Mesenchymal stem cell (in vitro differentiated cells and primary cell): ENCODE results near the gene CHMP4A.

ENCODE experiments used
- DNase-seq: peaks from one replicate; pipeline ENCODE4 v3.0.0-alpha.2; 2013
- H2AFZ ChIP-seq: one replicate; pipeline ENCODE4 v1.6.1; 2013; ENCODE audit warnings: low read depth, mild to moderate bottlenecking, control low read depth, inconsistent platforms, low read length, moderate library complexity
- H2AK5ac ChIP-seq: 2 replicates; pipeline ENCODE4 v1.6.1; 2013; ENCODE audit warnings: low read length, moderate library complexity, mild to moderate bottlenecking, inconsistent platforms; ENCODE audit not compliant: severe bottlenecking
- H2BK120ac ChIP-seq: one replicate; pipeline ENCODE4 v1.6.1; 2013; ENCODE audit warnings: low read depth, mild to moderate bottlenecking, inconsistent platforms, low read length, moderate library complexity
- H2BK12ac ChIP-seq, 2 experiments: one replicate each; pipeline ENCODE4 v1.6.1; 2013; ENCODE audit warnings: inconsistent platforms in 2 of 2, low read length in 2 of 2, mild to moderate bottlenecking in 2 of 2, moderate library complexity in 2 of 2, control low read depth in 1 of 2
- H2BK15ac ChIP-seq: one replicate; pipeline ENCODE4 v1.6.1; 2013; ENCODE audit warnings: mild to moderate bottlenecking, low read depth, inconsistent platforms; ENCODE audit not compliant: poor library complexity, severe bottlenecking
- H2BK5ac ChIP-seq: 2 replicates; pipeline ENCODE4 v1.6.1; 2013; ENCODE audit warnings: low read depth, mild to moderate bottlenecking, low read length, control low read depth, inconsistent platforms; ENCODE audit not compliant: poor library complexity, severe bottlenecking
- H3K14ac ChIP-seq, 2 experiments: one replicate each; pipeline ENCODE4 v1.6.1; 2013; ENCODE audit warnings: inconsistent platforms in 2 of 2, low read length in 2 of 2, control low read depth in 1 of 2, mild to moderate bottlenecking in 1 of 2, moderate library complexity in 1 of 2
- H3K18ac ChIP-seq, 2 experiments: one replicate each; pipeline ENCODE4 v1.6.1; 2013; ENCODE audit warnings: inconsistent platforms in 2 of 2, low read length in 2 of 2, control low read depth in 1 of 2, low read depth in 1 of 2, mild to moderate bottlenecking in 1 of 2
- H3K23ac ChIP-seq, 2 experiments: one replicate each; pipeline ENCODE4 v1.6.1; 2013; ENCODE audit warnings: inconsistent platforms in 2 of 2, low read length in 2 of 2, mild to moderate bottlenecking in 2 of 2, moderate library complexity in 2 of 2, control low read depth in 1 of 2
- H3K27ac ChIP-seq: 2 replicates; pipeline ENCODE4 v1.5.1; 2013; ENCODE audit warnings: mild to moderate bottlenecking, moderate library complexity, low read length, control low read depth, inconsistent platforms; ENCODE audit not compliant: poor library complexity, severe bottlenecking
- H3K27me3 ChIP-seq, 2 experiments: 2 replicates each; pipeline versions ENCODE4 v1.6.1 to v1.7.0; 2013; ENCODE audit warnings: low read length in 2 of 2, mild to moderate bottlenecking in 2 of 2, moderate library complexity in 2 of 2, control low read depth in 1 of 2, inconsistent platforms in 1 of 2; ENCODE audit not compliant: control insufficient read depth in 1 of 2, insufficient read depth in 1 of 2
- H3K36me3 ChIP-seq, 2 experiments: 2 replicates each; pipeline versions ENCODE4 v1.6.1 to v1.7.0; 2013; ENCODE audit warnings: low read length in 2 of 2, control low read depth in 1 of 2, inconsistent platforms in 1 of 2, low read depth in 1 of 2, mild to moderate bottlenecking in 1 of 2; ENCODE audit not compliant: insufficient read depth in 2 of 2, control insufficient read depth in 1 of 2
- H3K4ac ChIP-seq, 2 experiments: one replicate each; pipeline ENCODE4 v1.6.1; 2013; ENCODE audit warnings: inconsistent platforms in 2 of 2, low read length in 2 of 2, mild to moderate bottlenecking in 2 of 2, moderate library complexity in 2 of 2, control low read depth in 1 of 2, low read depth in 1 of 2
- H3K4me1 ChIP-seq: 2 replicates; pipeline ENCODE4 v1.6.1; 2013; ENCODE audit warnings: low read depth, low read length, control low read depth; ENCODE audit not compliant: control insufficient read depth, insufficient read depth
- H3K4me2 ChIP-seq: 2 replicates; pipeline ENCODE4 v1.6.1; 2013; ENCODE audit warnings: low read length, mild to moderate bottlenecking, inconsistent platforms; ENCODE audit not compliant: poor library complexity, severe bottlenecking
- H3K4me3 ChIP-seq, 2 experiments: 2 replicates each; pipeline versions ENCODE4 v1.5.1 to v1.7.0; 2013; ENCODE audit warnings: low read length in 2 of 2, mild to moderate bottlenecking in 2 of 2, control low read depth in 1 of 2, low read depth in 1 of 2; ENCODE audit not compliant: insufficient read depth in 1 of 2
- H3K79me1 ChIP-seq: replicated peaks from 2 replicates; pipeline ENCODE4 v1.6.1; 2013; ENCODE audit warnings: mild to moderate bottlenecking, control low read depth, low read length, inconsistent platforms; ENCODE audit not compliant: poor library complexity, severe bottlenecking
- H3K9ac ChIP-seq: 2 replicates; pipeline ENCODE4 v1.7.0; 2013; ENCODE audit warnings: mild to moderate bottlenecking, low read length, moderate library complexity
- H3K9me3 ChIP-seq: 2 replicates; pipeline ENCODE4 v1.7.0; 2013; ENCODE audit warnings: mild to moderate bottlenecking, low read length; ENCODE audit not compliant: control insufficient read depth
- H4K8ac ChIP-seq: one replicate; pipeline ENCODE4 v1.6.1; 2013; ENCODE audit warnings: inconsistent platforms, mild to moderate bottlenecking, low read length, moderate library complexity
- H4K91ac ChIP-seq: one replicate; pipeline ENCODE4 v1.6.1; 2013; ENCODE audit warnings: mild to moderate bottlenecking, low read length, inconsistent platforms
- WGBS: methylation state at CpG from one replicate; pipeline ENCODE4 v1.1.7; 2013; ENCODE audit warnings: mixed read lengths; 5-methylcytosine and 5-hydroxymethylcytosine counted together

The CHMP4A gene

DNA sequence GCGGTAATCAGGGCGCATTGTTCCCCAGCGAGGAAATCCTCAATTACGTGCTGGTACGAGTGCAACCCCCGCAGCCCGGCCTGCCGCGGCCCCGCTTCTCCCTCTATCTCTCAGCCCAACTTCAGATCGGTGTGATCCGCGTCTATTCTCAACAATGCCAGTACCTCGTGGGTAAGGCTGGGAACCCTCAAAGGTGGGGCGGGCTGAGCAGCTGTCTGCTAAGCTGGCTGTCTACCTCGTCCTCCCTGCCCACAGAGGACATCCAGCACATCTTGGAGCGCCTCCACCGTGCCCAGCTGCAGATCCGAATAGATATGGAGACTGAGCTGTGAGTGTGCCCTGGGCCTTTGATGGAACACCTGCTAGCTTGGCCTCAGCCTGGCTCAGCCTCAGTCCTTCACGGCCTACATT, 40.4 kb downstream of the CHMP4A start:
- H3K4ac ChIP-seq: peak overlapping the region in 1 of 2 experiments; percentile 61
- no peak for DNase-seq
- no peak overlapping the region for H3K9ac ChIP-seq
- H2AFZ ChIP-seq: peak overlapping the region; percentile 1
- no peak overlapping the region for H3K23ac ChIP-seq
- H4K91ac ChIP-seq: no peak overlapping the region
- H3K14ac ChIP-seq: peak overlapping the region in 1 of 2 experiments; percentile 10
- H2BK12ac ChIP-seq: peak overlapping the region in 1 of 2 experiments; percentile 49
- no peak overlapping the region for H3K4me2 ChIP-seq
- H3K18ac ChIP-seq: no peak overlapping the region
- no peaks in the 10 kb centered on the region for H3K27me3 ChIP-seq
- peaks cover 66 to 77% of the 10 kb centered on the region in 2 experiments for H3K36me3 ChIP-seq
- 87% methylated on average over 20 of the region's 20 CpGs for WGBS
- H2BK120ac ChIP-seq: no peak overlapping the region
- H3K4me3 ChIP-seq: no peak overlapping the region
- H2AK5ac ChIP-seq: no peak overlapping the region
- peaks cover 3% of the 10 kb centered on the region for H3K4me1 ChIP-seq
- no peak overlapping the region for H2BK5ac ChIP-seq
- no peaks in the 10 kb centered on the region for H3K9me3 ChIP-seq
- H3K79me1 ChIP-seq: peaks cover 12% of the 10 kb centered on the region
- H4K8ac ChIP-seq: no peak overlapping the region
- no peak overlapping the region for H3K27ac ChIP-seq
- no peak overlapping the region for H2BK15ac ChIP-seq

DNA sequence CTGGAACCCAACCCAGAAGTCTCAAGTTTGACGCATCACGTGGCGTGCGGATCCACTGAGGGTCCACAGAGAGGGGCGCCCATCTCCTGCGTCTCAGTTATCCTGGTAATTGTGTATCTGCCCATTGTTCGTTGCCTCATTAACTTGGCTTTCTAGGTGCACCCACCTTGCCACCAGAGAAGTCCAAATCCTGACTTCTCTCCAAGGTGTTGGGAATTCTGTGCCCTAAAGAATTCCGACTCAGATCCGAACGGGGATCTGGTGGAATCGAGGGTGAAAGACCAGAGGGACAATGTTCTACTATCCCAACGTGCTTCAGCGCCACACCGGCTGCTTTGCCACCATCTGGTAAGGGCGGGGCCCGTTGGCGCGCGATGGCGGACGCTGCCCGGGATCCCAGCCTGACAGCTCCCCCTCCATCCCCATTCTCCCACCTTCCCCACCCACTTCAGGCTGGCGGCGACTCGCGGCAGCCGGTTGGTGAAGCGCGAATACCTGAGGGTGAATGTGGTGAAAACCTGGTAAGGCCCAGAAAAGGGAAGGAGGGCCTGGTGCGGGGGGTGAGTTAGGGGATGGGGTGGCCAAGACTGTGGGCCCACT, 40.9 kb downstream of the CHMP4A start:
- Histone ChIP-seq H3K4me1 (peaks cover 3% of the 10 kb centered on the region), H2BK120ac (no peak overlapping the region), H3K79me1 (peaks cover 7% of the 10 kb centered on the region), H2AFZ (peak overlapping the region; percentile 1), H3K4me3 (peak overlapping the region in 1 of 2 experiments; percentile 7), H3K4ac (peak overlapping the region in 1 of 2 experiments; percentile 61), H2BK15ac (no peak overlapping the region), H3K4me2 (no peak overlapping the region), H3K27me3 (no peaks in the 10 kb centered on the region), H4K8ac (peak overlapping the region; percentile 81), H3K23ac (peak overlapping the region in 1 of 2 experiments; percentile 52), H3K9me3 (no peaks in the 10 kb centered on the region), H3K14ac (peak overlapping the region in 1 of 2 experiments; percentile 55), H2BK5ac (no peak overlapping the region), H2BK12ac (peak overlapping the region; percentile 21 to 86), H3K36me3 (peaks cover 65 to 77% of the 10 kb centered on the region in 2 experiments), H3K18ac (peak overlapping the region in 1 of 2 experiments; percentile 78), H4K91ac (peak overlapping the region; percentile 62), H3K27ac (no peak overlapping the region), H3K9ac (no peak overlapping the region), H2AK5ac (no peak overlapping the region)
- no peak for DNase-seq
- WGBS: 46% methylated on average over 25 of the region's 30 CpGs

DNA sequence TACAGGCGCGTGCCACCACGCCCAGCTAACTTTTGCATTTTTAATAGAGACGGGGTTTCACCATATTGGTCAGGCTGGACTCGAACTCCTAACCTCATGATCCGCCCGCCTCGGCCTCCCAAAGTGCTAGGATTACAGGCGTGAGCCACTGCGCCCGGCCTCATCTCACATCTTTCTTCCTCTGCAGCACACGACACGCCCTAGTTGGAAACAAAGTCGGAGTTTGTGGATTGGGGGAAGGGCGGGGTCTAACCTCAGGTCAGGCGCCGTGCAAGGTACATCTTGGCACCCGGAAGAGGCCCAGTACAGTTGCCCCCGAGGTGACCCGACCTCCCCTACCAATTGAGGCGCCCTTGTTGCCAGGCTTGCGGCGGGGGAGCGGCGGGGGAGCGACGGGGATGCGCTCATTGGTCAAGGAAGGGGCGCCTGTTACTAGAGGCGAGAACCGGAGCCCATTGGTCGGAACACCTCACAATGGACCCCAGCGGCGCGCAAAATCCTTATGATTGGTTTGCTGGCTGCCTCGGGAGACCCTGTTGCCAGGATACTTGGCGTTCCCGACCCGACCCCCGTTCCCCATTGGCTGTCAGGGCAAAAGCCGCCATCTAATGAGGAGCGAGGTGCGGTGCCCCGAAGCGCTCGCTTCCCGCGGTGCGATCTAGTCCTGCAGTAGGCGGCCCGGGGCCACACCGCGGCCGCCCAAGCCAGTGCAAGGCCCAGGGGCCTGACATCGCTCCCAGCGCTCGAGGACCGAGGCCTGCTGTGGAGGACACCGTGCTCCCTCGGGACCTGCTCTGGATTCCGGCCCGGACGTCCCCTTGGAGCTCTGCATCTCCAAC, 41.6 kb downstream of the CHMP4A start, which contains the start of gene REC8:
Gene REC8, plus strand, starts transcription at position 659 of the 839 bp plus-strand sequence. CDS start 473 bp downstream, outside the sequence.
- H2BK120ac ChIP-seq: no peak within 1 kb of the TSS
- peak within 1 kb of the TSS in 1 of 2 experiments; percentile 55 for H3K14ac ChIP-seq
- H3K27ac ChIP-seq: no peak within 1 kb of the TSS
- 28% methylated on average over 62 of the region's 63 CpGs for WGBS
- peak within 1 kb of the TSS; percentile 62 for H4K91ac ChIP-seq
- H3K36me3 ChIP-seq: peaks cover 64 to 75% of the 10 kb centered on the region in 2 experiments
- peak within 1 kb of the TSS in 1 of 2 experiments; percentile 78 for H3K18ac ChIP-seq
- H3K4me2 ChIP-seq: no peak within 1 kb of the TSS
- H2AFZ ChIP-seq: peak within 1 kb of the TSS; percentile 53
- H3K4ac ChIP-seq: peak within 1 kb of the TSS in 1 of 2 experiments; percentile 69
- peak within 1 kb of the TSS; percentile 21 to 86 for H2BK12ac ChIP-seq
- no peak within 1 kb of the TSS for H2AK5ac ChIP-seq
- H2BK15ac ChIP-seq: no peak within 1 kb of the TSS
- peaks cover 3% of the 10 kb centered on the region for H3K4me1 ChIP-seq
- peak within 1 kb of the TSS in 1 of 2 experiments; percentile 7 for H3K4me3 ChIP-seq
- peak; percentile 92 for DNase-seq
- no peak within 1 kb of the TSS for H3K9ac ChIP-seq
- H3K27me3 ChIP-seq: no peaks in the 10 kb centered on the region
- H3K9me3 ChIP-seq: no peaks in the 10 kb centered on the region
- H4K8ac ChIP-seq: peak within 1 kb of the TSS; percentile 81
- no peak within 1 kb of the TSS for H2BK5ac ChIP-seq
- peaks cover 1% of the 10 kb centered on the region for H3K79me1 ChIP-seq
- peak within 1 kb of the TSS in 1 of 2 experiments; percentile 80 for H3K23ac ChIP-seq
